GM12874 (cell line): ENCODE measurements around the gene DOK4.

Experiments
- TF ChIP-seq, protein P1 (sequence below): IDR thresholded peaks from 2 replicates; pipeline ENCODE4 v1.5.1; 2011; ENCODE audit warnings: low read depth, mild to moderate bottlenecking, control low read depth, low read length, moderate library complexity; ENCODE audit not compliant: insufficient read depth

Gene DOK4

DNA sequence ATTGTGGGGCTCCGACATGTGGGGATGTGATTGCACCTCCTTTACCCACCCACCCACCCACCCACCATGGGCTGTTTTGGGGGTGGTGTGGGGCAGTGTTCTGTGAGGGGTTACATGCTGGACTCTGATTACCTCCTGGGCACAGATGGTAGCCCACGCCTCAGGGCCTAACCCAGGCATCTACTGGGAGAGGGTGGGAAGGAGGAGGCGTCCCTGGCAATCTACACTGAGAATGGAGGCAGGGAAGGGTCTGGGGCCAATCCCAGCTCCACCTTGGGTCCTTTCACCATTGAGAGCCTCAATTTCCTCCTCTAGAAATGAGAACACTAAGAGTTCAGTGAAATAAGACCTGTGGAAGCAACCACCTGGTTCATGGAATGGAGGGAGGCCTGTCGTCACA, 11.7 kb upstream of the DOK4 start:
- TF ChIP-seq, protein P1, sequence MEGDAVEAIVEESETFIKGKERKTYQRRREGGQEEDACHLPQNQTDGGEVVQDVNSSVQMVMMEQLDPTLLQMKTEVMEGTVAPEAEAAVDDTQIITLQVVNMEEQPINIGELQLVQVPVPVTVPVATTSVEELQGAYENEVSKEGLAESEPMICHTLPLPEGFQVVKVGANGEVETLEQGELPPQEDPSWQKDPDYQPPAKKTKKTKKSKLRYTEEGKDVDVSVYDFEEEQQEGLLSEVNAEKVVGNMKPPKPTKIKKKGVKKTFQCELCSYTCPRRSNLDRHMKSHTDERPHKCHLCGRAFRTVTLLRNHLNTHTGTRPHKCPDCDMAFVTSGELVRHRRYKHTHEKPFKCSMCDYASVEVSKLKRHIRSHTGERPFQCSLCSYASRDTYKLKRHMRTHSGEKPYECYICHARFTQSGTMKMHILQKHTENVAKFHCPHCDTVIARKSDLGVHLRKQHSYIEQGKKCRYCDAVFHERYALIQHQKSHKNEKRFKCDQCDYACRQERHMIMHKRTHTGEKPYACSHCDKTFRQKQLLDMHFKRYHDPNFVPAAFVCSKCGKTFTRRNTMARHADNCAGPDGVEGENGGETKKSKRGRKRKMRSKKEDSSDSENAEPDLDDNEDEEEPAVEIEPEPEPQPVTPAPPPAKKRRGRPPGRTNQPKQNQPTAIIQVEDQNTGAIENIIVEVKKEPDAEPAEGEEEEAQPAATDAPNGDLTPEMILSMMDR = no peak

DNA sequence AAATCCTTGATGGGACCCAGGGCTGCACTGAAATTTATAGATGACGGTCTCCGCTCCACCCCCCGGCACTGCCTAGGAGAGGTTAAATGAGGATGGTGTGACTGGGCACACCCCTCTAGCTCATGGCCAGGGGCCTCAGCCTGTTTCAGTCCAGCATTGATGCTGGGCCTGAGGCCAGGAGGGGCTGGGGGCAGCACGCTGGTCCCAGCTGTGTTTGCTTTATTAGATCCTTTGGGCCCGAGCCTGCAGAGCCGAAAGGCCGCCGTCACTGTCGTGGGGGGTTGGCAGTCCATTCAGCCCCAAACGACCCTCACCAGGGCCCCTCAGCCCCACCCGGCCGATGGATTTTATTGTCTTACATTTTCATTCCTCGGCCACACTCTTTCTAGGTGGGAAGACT, 10.8 kb upstream of the DOK4 start:
- TF ChIP-seq, protein P1 = no peak

DNA sequence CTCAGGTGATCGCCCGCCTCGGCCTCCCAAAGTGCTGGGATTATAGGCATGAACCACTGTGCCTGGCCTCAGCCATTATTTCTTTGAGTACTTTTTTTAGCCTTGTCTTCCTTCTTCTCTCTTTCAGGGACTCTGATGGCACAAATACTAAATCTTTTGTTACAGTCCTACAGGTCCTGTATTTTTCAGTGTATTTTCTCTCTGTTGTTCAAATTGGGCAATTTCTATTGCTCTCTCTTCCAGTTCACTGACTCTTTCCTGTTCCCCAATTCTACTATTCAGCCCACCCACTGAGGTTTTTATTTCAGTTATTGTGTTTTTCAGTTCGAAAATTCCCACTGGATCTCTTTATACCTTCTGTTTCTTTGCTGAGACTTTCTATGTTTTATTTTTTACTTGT, 7.5 kb upstream of the DOK4 start:
- TF ChIP-seq, protein P1 = no peak

DNA sequence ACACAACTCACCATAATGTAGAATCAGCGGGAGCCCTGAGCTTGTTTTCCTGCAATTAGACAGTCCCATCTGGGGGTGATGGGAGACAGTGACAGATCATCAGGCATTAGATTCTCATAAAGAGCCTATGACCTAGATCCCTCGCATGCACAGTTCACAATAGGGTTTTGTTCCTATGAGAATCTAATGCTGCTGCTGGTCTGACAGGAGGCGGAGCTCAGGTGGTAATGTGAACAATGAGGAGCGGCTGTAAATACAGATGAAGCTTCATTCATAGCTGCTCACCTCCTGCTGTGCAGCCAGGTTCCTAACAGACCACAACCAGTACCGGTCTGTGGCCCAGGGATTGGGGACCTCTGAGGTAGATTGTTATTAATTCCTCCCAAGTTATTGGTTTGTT, 2.9 kb upstream of the DOK4 start:
- TF ChIP-seq, protein P1 = no peak

DNA sequence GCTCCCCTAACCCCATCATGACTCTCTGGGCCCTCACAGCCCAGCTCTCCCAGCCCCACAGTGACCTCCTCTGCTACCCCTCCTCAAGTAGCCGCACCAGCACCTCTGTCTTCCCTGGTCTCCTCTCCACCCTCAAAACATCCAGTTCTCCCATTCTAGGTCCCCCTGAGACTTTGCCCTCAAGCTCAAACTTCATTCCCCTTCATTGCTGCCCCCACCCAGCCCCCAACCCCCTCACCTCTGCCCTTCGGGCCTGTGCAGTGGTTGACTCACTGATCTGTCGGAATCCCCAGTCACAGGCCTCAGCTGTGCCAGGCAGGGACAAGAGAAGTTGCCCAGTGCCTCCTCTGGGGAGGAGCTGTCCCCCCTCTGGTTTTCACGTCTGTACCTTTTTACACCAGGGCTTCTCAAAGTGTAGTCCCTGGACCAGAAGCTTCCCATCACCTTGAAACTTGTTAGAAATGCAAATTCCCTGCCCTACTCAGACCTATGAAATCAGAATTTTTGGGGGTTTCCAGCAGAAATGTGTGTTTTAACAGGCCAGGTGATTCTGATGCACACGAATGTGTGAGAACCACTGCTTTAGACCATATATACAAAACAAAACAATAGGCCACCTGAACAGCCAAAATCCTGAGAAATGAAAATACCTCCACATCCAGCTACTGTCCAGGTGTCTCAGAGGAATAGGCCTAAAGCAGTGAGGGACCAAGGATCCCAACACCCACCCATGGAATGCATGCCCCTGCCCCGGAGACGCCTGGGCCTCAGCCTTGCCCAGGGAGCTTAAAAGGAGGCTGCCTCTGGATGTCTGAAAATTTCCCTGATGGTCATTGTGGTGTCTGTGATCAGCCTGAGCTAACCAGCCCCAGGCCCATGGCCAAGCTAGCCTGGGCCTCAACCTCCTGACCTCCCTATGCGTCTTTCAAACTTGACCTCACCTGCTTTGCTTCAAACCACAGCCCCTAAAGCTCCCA, 853 bp upstream of the DOK4 start:
- TF ChIP-seq, protein P1 = no peak

DNA sequence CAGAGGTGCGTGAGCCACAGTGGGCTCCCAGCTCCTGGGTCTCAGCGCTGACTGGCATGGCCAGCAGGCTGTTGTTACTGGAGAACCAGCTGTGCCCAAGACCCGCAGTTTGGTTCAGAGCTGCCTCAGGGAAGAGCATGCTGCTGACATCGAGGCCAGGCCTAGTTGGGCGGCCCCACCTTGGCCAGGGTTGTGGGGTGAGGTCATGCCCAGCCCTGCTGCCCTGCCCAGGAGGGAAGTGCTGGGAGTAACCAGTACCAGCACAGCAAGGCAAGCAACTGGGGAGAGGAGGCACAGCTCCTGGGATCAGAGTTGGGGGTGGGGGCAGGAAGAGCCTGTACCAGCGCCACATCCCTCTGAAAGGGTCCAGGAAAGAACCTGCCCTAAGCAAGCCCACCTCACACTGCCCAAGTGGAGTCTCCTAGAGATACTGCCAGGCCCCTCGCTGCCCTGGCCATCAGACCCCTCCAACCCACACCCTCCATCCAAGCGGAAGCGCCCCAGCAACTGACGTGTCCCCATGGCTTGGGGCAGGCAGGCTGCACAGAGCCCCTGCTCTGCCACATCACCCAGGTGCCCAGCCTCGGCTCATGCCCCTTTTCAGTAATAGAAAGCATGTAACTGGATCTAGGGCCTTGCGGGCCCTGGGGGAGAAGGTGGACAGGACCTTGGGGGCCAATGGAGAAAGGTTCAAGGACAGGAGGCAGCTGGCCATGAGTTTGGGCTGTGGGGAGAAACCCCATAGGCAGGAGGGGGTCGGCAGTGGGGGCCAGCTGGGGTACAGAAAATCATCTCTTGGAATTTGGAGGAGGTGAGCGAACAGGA, 990 bp downstream of the DOK4 start:
- TF ChIP-seq, protein P1 = no peak

DNA sequence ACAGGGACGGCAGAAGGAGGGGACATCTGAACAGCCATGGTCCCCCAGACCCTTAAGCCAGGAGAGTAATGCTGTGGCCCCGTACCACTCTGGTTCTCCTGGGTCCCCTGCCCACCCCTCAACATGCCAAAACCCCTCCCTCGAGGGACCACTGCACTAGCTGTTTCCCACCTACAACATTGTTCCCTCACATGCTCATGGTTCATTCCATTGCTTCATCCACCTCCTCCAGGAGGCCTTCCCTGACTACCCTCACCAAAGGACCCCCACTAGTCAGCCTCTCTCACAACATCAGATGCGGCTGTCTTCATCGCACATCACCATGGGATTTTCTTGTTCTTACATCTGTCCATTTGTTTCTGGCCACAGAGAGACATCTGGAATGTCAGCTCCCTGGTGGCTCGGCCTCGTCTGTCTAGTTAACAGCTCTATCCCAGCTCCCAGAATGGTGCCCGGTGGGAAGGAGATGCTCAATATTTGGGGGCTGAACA, 1.7 kb downstream of the DOK4 start:
- TF ChIP-seq, protein P1 = no peak
